SH-SY5Y (cell line): ENCODE results near the gene THSD4.

Experiments
- GATA2 ChIP-seq: IDR thresholded peaks from 2 replicates; pipeline ENCODE4 v1.6.1; 2011; ENCODE audit warnings: mild to moderate bottlenecking, low read depth, low read length
- GATA3 ChIP-seq: IDR thresholded peaks from 2 replicates; pipeline ENCODE4 v1.6.1; 2011; ENCODE audit warnings: low read depth, mild to moderate bottlenecking, low read length, moderate library complexity

The THSD4 gene

GRCh38 chr15:71386448-71387236 lies 271.4 kb downstream of the THSD4 start:
- no peak for TF ChIP-seq GATA3
- no peak for TF ChIP-seq GATA2

- TF ChIP-seq GATA3 (no peak), GATA2 (no peak)
Observed at GRCh38 chr15:71387810-71388209, 272.5 kb downstream of the THSD4 start.

- TF ChIP-seq GATA2, result no peak
- no peak for TF ChIP-seq GATA3
Observed at GRCh38 chr15:71390096-71390495, 274.8 kb downstream of the THSD4 start.

- TF ChIP-seq GATA2 (no peak), GATA3 (no peak)
Observed at GRCh38 chr15:71391421-71392088, 276.3 kb downstream of the THSD4 start.

- TF ChIP-seq GATA2, result no peak
- TF ChIP-seq GATA3, result no peak
Observed at GRCh38 chr15:71392861-71393283, 277.6 kb downstream of the THSD4 start.

- TF ChIP-seq GATA3 (no peak), GATA2 (no peak)
Observed at GRCh38 chr15:71393383-71393782, 278.1 kb downstream of the THSD4 start.

GRCh38 chr15:71396536-71397125 lies 281.4 kb downstream of the THSD4 start:
- TF ChIP-seq GATA3 (no peak), GATA2 (no peak)

- TF ChIP-seq GATA2 (no peak), GATA3 (no peak)
Observed at GRCh38 chr15:71397377-71397776, 282.1 kb downstream of the THSD4 start.

GRCh38 chr15:71400294-71400693 lies 285.0 kb downstream of the THSD4 start:
- no peak for TF ChIP-seq GATA2
- no peak for TF ChIP-seq GATA3

GRCh38 chr15:71409541-71409940 lies 294.3 kb downstream of the THSD4 start:
- no peak for TF ChIP-seq GATA2
- TF ChIP-seq GATA3, result no peak

- TF ChIP-seq GATA3, result no peak
- TF ChIP-seq GATA2, result no peak
Observed at GRCh38 chr15:71410347-71410746, 295.1 kb downstream of the THSD4 start.

GRCh38 chr15:71411538-71412482 lies 296.5 kb downstream of the THSD4 start:
- TF ChIP-seq GATA3 (no peak), GATA2 (no peak)

- TF ChIP-seq GATA3 (no peak), GATA2 (no peak)
Observed at GRCh38 chr15:71413419-71413818, 298.1 kb downstream of the THSD4 start.

- TF ChIP-seq GATA2, result no peak
- TF ChIP-seq GATA3, result no peak
Observed at GRCh38 chr15:71414853-71415252, 299.6 kb downstream of the THSD4 start.
